DND-41 (cell line): Measurements from ENCODE around the gene GAGE10.
"Not testable (repeated sequence)": the region's sequence is repeated elsewhere in the genome, so short reads cannot be mapped to it uniquely, and the experiment has no call there.

ENCODE experiments used
- EZH2 ChIP-seq: IDR thresholded peaks from 3 replicates; pipeline ENCODE4 v1.6.1; 2012; ENCODE audit warnings: borderline replicate concordance, low read depth, mild to moderate bottlenecking, moderate library complexity, low read length, inconsistent platforms; ENCODE audit not compliant: severe bottlenecking
- TF ChIP-seq, protein P1 (sequence below): IDR thresholded peaks from 2 replicates; pipeline ENCODE4 v1.5.1; 2012; ENCODE audit warnings: borderline replicate concordance, low read length, moderate library complexity, mild to moderate bottlenecking; ENCODE audit not compliant: poor library complexity, severe bottlenecking; ENCODE audit errors: extremely low read depth

DNA sequence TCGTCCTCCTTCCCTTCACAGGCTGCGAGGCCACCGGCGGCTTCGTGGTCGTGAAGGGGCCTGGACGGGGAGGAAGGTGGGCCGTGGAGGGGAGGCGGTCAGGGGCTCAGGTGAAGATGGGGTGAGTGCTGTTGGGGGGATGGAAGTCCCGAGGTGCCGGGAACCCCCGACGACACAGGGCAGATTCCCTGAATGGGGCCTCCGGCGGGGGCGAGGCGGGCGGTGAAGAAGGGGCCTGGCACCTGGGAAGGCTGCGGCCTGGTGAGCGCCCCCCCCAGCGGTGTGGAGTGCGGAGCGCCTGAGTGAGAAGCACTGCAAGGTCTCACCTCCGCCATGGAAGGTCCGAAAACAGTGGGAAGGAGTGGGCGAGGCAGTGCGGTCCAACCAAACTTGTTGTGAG, 18.8 kb downstream of the GAGE10 start:
- not testable (repeated sequence) for TF ChIP-seq EZH2
- TF ChIP-seq, protein P1, sequence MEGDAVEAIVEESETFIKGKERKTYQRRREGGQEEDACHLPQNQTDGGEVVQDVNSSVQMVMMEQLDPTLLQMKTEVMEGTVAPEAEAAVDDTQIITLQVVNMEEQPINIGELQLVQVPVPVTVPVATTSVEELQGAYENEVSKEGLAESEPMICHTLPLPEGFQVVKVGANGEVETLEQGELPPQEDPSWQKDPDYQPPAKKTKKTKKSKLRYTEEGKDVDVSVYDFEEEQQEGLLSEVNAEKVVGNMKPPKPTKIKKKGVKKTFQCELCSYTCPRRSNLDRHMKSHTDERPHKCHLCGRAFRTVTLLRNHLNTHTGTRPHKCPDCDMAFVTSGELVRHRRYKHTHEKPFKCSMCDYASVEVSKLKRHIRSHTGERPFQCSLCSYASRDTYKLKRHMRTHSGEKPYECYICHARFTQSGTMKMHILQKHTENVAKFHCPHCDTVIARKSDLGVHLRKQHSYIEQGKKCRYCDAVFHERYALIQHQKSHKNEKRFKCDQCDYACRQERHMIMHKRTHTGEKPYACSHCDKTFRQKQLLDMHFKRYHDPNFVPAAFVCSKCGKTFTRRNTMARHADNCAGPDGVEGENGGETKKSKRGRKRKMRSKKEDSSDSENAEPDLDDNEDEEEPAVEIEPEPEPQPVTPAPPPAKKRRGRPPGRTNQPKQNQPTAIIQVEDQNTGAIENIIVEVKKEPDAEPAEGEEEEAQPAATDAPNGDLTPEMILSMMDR = not testable (repeated sequence)
